HL-60 (cell line): ENCODE data around the gene GORASP1.

Source experiments
- DNase-seq, 2 experiments: peaks; one replicate each; pipeline ENCODE4 v3.0.0-alpha.2; 2010 to 2020; ENCODE audit warnings: low read depth in 1 of 2, low spot score in 1 of 2
- H3K27ac ChIP-seq: fragments of 250-450 bp; sonication (Bioruptor Pico); replicated peaks from 2 replicates; pipeline ENCODE4 v1.5.1; 2020; ENCODE audit warnings: mild to moderate bottlenecking, moderate library complexity
- H3K27me3 ChIP-seq: fragments of 250-450 bp; sonication (Bioruptor Pico); 2 replicates; pipeline ENCODE4 v1.5.1; 2021; ENCODE audit warnings: mild to moderate bottlenecking, moderate library complexity; ENCODE audit not compliant: insufficient read depth, poor library complexity, severe bottlenecking
- H3K4me3 ChIP-seq: replicated peaks from 2 replicates; pipeline ENCODE4 v1.5.1; 2011; ENCODE audit warnings: mild to moderate bottlenecking, control low read depth, low read length; ENCODE audit not compliant: insufficient read depth
- GABPA ChIP-seq: IDR thresholded peaks from 2 replicates; pipeline ENCODE4 v1.6.1; 2012; ENCODE audit warnings: low read depth
- POLR2AphosphoS5 ChIP-seq: IDR thresholded peaks from 2 replicates; pipeline ENCODE4 v1.6.1; 2012; ENCODE audit warnings: low read depth
- SPI1 ChIP-seq: IDR thresholded peaks from 2 replicates; pipeline ENCODE4 v1.6.1; 2012; ENCODE audit warnings: low read depth, mild to moderate bottlenecking, borderline replicate concordance
- TF ChIP-seq, protein P1 (sequence below): IDR thresholded peaks from one replicate; pipeline ENCODE4 v1.5.1; 2011; ENCODE audit warnings: low read length, control low read depth, inconsistent platforms; ENCODE audit not compliant: insufficient read depth
- TF ChIP-seq, protein P2 (sequence below): IDR thresholded peaks from 2 replicates; pipeline ENCODE4 v1.6.1; 2012; ENCODE audit warnings: low read depth; ENCODE audit not compliant: insufficient replicate concordance

Gene GORASP1

DNA sequence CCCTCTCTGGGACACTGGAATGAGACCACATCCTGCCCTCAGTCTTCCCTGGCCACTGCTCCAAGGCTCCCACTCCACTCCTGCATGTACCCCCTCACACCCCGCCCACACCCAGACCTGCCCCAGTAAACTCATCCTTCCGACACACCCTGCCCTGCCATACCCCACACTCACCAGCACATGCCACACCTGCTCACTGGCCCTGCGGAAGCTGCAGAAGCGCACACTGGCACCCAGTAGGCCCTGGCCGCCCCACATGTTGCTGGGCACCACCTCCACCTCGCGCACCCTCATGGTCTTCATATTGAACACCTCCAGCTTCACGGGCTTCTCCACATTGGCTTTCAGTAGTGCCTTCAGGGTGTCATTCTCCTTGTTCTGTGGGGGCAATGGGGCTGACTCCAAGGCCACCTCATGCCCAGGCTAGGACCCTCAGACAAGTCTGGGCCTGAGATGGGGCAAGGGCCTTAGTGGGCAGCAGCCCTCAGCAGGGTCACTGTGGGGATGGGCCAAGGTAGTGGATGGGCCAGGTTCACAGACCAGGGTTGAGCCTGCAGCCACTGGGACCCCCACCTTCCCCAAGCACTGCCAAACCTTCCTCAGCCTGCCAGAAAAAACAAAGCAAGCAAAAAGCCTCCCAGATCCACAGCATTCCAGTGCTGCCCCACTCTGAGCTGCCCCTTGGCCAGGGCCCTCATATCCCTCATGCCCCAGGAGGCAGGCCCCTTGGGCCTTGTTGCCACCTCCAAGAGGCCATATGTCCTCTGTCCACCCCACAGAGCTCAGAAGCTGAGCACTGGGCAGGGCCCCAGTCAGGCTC is 4.7 kb downstream of the GORASP1 start:
- TF ChIP-seq SPI1: no peak
- no peak for TF ChIP-seq GABPA
- TF ChIP-seq POLR2AphosphoS5: no peak
- TF ChIP-seq, protein P1, sequence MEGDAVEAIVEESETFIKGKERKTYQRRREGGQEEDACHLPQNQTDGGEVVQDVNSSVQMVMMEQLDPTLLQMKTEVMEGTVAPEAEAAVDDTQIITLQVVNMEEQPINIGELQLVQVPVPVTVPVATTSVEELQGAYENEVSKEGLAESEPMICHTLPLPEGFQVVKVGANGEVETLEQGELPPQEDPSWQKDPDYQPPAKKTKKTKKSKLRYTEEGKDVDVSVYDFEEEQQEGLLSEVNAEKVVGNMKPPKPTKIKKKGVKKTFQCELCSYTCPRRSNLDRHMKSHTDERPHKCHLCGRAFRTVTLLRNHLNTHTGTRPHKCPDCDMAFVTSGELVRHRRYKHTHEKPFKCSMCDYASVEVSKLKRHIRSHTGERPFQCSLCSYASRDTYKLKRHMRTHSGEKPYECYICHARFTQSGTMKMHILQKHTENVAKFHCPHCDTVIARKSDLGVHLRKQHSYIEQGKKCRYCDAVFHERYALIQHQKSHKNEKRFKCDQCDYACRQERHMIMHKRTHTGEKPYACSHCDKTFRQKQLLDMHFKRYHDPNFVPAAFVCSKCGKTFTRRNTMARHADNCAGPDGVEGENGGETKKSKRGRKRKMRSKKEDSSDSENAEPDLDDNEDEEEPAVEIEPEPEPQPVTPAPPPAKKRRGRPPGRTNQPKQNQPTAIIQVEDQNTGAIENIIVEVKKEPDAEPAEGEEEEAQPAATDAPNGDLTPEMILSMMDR: no peak
- TF ChIP-seq, protein P2, sequence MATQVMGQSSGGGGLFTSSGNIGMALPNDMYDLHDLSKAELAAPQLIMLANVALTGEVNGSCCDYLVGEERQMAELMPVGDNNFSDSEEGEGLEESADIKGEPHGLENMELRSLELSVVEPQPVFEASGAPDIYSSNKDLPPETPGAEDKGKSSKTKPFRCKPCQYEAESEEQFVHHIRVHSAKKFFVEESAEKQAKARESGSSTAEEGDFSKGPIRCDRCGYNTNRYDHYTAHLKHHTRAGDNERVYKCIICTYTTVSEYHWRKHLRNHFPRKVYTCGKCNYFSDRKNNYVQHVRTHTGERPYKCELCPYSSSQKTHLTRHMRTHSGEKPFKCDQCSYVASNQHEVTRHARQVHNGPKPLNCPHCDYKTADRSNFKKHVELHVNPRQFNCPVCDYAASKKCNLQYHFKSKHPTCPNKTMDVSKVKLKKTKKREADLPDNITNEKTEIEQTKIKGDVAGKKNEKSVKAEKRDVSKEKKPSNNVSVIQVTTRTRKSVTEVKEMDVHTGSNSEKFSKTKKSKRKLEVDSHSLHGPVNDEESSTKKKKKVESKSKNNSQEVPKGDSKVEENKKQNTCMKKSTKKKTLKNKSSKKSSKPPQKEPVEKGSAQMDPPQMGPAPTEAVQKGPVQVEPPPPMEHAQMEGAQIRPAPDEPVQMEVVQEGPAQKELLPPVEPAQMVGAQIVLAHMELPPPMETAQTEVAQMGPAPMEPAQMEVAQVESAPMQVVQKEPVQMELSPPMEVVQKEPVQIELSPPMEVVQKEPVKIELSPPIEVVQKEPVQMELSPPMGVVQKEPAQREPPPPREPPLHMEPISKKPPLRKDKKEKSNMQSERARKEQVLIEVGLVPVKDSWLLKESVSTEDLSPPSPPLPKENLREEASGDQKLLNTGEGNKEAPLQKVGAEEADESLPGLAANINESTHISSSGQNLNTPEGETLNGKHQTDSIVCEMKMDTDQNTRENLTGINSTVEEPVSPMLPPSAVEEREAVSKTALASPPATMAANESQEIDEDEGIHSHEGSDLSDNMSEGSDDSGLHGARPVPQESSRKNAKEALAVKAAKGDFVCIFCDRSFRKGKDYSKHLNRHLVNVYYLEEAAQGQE: no peak
- Histone ChIP-seq H3K27ac (no peak overlapping the region), H3K27me3 (no peaks in the 10 kb centered on the region), H3K4me3 (no peak overlapping the region)
- no peak for DNase-seq

DNA sequence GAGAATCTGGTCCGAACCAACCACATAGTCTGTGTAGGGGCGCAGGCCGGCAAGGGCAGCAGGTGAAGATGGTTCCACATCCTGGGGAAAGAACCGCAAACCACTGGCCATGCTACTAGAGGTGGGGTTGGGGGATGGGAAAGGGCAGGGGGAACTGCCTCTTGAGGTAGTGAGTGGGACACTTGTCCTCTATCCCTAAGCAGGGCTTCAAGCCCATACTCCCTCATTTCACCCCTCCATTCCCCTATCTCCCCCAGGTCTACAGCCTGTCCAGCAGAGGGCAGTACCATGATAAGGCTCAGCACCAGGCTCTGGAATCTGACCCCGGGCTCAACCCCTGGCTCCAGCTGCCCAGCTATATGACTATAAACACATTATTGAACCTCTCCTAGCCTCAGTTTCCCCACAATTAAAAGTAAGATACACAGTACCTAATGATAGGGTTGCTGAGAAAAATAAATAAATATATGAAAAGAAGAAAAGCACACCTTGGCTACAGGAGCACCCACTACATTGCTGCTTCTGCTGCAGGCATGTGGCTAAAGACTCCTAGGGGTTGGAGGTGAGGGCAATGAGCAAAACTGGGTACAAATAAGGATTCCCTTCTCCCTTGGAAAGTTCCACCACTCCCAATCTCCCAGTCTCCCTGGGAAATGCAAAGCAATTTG is 6.3 kb downstream of the GORASP1 start:
- H3K27me3 ChIP-seq: no peaks in the 10 kb centered on the region

DNA sequence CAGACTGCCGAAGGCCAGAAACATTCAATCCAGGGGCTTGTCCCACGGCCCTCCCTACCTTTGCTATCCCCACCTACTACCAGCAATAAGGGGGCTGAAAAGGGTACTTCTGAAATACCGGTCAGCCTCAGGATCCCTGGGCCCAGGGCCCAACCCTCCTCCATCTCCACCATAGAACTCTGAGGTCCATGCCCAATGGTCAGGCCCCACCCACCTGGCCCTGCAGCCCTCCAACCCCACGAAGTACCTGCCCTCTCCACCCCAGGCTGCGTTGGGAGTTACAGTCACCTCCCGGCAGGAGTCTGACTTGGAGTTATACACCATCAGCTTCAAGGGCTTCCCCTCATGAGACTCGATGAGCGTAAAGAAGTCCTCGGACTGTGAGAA is 6.9 kb downstream of the GORASP1 start:
- DNase-seq: no peak
- no peaks in the 10 kb centered on the region for H3K27me3 ChIP-seq
- H3K27ac ChIP-seq: no peak overlapping the region
- no peak overlapping the region for H3K4me3 ChIP-seq
- TF ChIP-seq POLR2AphosphoS5 (no peak), SPI1 (no peak), GABPA (no peak)
- TF ChIP-seq, protein P1: no peak
- TF ChIP-seq, protein P2: no peak

More for the DNA sequence above, 6.3 kb downstream of the GORASP1 start:
- no peak for TF ChIP-seq SPI1
- TF ChIP-seq, protein P1: peak; percentile 78
- TF ChIP-seq GABPA: no peak
- TF ChIP-seq POLR2AphosphoS5: no peak
- TF ChIP-seq, protein P2: no peak
- DNase-seq: peak; percentile 35 to 55
- Histone ChIP-seq H3K27ac (no peak overlapping the region), H3K4me3 (no peak overlapping the region)
